ENCODE results near the gene BRCA1.

DNA sequence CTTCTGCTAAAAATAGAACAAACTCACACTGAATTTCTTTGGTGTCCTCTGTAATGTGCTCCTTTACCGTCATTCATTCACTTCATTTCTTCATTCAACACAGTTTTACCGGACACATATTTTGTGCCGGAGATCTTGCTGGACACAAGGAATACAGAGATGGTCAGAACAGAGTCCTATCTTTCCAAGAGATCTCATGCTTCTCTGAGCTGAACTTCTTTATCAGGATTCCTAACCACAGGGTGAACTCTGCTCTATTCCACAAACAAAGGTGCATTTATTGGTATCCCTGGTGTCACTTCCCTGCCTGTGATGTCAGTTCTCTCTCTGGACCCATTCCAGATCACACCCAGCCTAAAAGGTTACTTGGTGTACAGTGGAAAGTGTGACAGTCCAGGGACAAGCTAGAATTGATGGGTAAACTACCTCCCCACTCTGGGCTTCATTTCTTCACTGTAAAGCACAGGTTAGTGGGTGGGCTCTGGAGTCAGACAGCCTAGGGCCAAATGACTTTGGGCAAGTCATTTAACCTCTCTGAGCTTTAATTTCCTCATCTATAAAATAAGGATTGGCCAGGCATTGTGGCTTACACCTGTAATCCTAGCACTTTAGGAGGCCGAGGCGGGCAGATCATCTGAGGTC, 114.4 kb downstream of the BRCA1 start:
- TF ChIP-seq POLR2A (IDR thresholded peaks at IDR 0.05): peak in 1 of 2 donors; percentile 19
- TF ChIP-seq, protein P1, sequence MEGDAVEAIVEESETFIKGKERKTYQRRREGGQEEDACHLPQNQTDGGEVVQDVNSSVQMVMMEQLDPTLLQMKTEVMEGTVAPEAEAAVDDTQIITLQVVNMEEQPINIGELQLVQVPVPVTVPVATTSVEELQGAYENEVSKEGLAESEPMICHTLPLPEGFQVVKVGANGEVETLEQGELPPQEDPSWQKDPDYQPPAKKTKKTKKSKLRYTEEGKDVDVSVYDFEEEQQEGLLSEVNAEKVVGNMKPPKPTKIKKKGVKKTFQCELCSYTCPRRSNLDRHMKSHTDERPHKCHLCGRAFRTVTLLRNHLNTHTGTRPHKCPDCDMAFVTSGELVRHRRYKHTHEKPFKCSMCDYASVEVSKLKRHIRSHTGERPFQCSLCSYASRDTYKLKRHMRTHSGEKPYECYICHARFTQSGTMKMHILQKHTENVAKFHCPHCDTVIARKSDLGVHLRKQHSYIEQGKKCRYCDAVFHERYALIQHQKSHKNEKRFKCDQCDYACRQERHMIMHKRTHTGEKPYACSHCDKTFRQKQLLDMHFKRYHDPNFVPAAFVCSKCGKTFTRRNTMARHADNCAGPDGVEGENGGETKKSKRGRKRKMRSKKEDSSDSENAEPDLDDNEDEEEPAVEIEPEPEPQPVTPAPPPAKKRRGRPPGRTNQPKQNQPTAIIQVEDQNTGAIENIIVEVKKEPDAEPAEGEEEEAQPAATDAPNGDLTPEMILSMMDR (IDR thresholded peaks at IDR 0.05): no peak
